ENCODE measurements around the gene PAQR5.

PAQR5 gene

DNA sequence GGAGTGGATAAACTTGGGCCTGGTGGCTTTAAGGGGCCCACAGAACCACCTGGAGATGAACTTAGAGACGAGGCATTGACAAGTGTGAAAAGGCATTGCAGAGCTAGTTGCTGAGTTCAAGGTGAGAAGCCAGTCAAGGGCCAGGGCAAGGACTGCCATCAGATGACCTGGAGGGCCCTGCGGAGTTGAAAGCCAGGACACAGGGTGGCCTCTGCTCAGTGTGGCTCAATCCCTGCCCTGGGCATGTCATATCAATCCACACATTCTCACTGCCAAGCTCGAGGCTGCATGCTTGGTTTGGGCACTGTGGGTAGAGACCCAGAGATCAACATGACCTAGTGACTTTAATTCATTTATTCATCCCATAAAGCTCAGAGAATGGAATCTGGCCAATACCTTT is 9.2 kb downstream of the PAQR5 start:
- no peak for TF ChIP-seq POLR2A (IDR thresholded peaks at IDR 0.05; ENCODE audit: low read depth, low read length)
- TF ChIP-seq POLR2AphosphoS5 (IDR thresholded peaks at IDR 0.05; ENCODE audit: low read depth, low read length): no peak
- no peak for TF ChIP-seq TAF1 (IDR thresholded peaks at IDR 0.05; ENCODE audit: borderline replicate concordance, low read depth, low read length)
- FAIRE-seq (no peak), DNase-seq (ENCODE audit: insufficient read length) (no peak)

DNA sequence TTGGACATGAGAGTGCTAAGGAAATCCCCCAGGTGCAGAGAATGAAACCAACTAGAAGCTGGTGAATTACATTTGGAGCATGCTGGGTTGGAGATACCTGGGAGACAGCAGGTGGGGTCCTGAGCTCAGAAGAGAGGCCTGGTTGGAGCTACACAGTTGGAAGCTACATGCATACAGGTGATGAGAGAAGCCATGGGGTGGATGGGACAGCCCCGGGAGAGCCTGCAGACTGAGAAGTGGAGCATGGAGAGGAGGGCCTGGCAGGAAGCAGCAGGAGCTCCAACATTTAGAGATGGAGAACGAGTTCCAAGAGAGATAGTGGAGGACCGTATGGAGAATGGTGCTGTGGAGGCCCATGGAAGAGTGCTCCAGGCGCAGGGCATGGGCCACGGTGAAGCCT is 10.2 kb downstream of the PAQR5 start:
- no peak for TF ChIP-seq POLR2A (IDR thresholded peaks at IDR 0.05; ENCODE audit: low read depth, low read length)
- TF ChIP-seq TAF1 (IDR thresholded peaks at IDR 0.05; ENCODE audit: borderline replicate concordance, low read depth, low read length): no peak
- TF ChIP-seq POLR2AphosphoS5 (IDR thresholded peaks at IDR 0.05; ENCODE audit: low read depth, low read length): no peak
- FAIRE-seq (no peak), DNase-seq (ENCODE audit: insufficient read length) (no peak)

DNA sequence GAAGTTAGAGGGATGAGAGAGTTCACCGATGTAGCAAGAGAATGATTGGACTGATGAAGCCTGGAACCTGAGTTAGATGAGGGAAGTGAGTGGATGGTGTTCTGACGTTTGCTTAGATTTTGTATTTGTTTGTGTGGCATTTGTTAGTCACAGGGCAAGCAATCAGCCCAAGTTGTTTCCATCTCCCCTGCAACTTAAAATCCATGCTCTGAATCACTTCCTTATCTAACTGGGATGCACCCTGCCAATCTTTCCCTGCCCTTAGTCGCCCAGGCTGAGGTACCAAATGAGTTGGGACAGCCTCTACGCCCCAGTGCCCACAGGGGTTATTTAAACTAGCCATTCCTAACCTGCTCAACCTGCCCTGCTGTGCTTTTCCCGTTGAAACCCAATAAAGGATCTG is 12.6 kb downstream of the PAQR5 start:
- DNase-seq (ENCODE audit: insufficient read length) (no peak), FAIRE-seq (no peak)

DNA sequence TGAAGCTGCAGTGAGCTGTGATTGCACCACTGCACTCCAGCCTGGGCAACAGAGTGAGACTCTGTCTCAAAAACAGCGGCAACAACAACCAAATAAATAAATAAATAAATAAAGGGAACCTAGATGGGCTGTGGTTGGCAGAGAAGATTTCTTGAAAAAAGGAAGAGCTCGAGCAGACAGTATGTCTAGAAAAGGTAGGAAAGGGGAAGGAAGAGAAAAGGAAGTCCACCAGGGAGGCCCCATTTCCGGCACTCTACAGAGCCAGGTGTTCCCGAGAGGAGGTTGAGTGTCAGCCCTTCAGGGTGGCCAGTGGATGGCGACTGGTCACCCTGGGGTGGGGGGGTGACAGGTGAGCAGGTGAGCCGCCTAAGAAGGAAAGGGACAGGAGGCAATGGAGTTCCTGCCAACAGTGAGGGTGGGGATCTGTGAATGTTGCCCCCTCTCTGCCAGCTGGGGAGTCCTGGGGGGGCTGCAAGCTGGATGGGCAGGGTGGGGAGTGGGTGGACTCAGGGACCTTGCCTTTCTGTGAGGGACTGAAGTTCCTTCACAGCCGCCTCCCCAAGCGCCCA is 14.8 kb downstream of the PAQR5 start:
- TF ChIP-seq TAF1 (IDR thresholded peaks at IDR 0.05; ENCODE audit: borderline replicate concordance, low read depth, low read length): no peak
- TF ChIP-seq POLR2AphosphoS5 (IDR thresholded peaks at IDR 0.05; ENCODE audit: low read depth, low read length): no peak
- TF ChIP-seq POLR2A (IDR thresholded peaks at IDR 0.05; ENCODE audit: low read depth, low read length): no peak
- no peak for DNase-seq (ENCODE audit: insufficient read length)
- FAIRE-seq: no peak

More for the DNA sequence above, 12.6 kb downstream of the PAQR5 start:
- TF ChIP-seq POLR2AphosphoS5 (IDR thresholded peaks at IDR 0.05; ENCODE audit: low read depth, low read length) (no peak), POLR2A (IDR thresholded peaks at IDR 0.05; ENCODE audit: low read depth, low read length) (no peak), TAF1 (IDR thresholded peaks at IDR 0.05; ENCODE audit: borderline replicate concordance, low read depth, low read length) (no peak)

DNA sequence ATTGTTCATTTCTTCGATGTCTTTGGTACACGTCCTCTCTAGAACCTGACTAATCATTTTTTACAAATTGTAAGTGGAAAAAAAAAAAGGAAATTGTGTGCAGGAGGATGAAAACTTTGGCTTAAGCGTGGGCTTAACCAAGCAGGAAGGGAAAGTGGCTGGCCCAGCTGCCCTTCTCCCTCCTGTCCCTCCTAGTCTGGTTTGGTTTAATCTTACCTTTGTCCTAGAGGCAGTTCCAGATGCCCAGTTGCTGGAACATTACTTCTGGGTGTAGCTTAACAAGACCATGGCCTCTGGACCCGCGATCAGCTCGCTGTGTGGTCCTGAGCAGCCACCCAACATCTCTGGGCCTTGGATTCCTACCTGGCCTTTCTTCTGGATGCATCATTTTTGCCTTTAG is 15.4 kb downstream of the PAQR5 start:
- FAIRE-seq (no peak), DNase-seq (ENCODE audit: insufficient read length) (no peak)
- TF ChIP-seq TAF1 (IDR thresholded peaks at IDR 0.05; ENCODE audit: borderline replicate concordance, low read depth, low read length): no peak
- TF ChIP-seq POLR2AphosphoS5 (IDR thresholded peaks at IDR 0.05; ENCODE audit: low read depth, low read length): no peak
- TF ChIP-seq POLR2A (IDR thresholded peaks at IDR 0.05; ENCODE audit: low read depth, low read length): no peak

DNA sequence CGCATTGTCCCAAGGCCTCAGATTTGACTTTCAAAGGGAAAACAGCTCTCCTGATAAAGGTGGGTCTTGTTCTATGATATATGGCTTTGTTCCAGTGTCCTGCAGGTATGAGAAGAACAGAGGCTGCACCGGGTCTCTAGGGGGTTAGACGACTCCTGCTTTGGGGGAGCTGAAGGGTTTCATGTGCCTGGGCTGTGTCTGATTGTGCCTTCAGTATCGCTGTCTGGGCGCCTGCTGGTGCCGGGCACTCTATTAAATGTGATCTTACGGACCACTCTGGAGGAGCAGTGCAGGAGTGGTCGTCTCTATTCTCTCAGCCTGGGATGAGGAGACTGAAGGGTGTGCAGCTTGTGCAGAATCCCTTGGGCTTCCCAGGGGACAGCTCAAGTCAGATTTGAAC is 16.0 kb downstream of the PAQR5 start:
- no peak for DNase-seq (ENCODE audit: insufficient read length)
- TF ChIP-seq TAF1 (IDR thresholded peaks at IDR 0.05; ENCODE audit: borderline replicate concordance, low read depth, low read length) (no peak), POLR2A (IDR thresholded peaks at IDR 0.05; ENCODE audit: low read depth, low read length) (no peak), POLR2AphosphoS5 (IDR thresholded peaks at IDR 0.05; ENCODE audit: low read depth, low read length) (no peak)
- FAIRE-seq: no peak

DNA sequence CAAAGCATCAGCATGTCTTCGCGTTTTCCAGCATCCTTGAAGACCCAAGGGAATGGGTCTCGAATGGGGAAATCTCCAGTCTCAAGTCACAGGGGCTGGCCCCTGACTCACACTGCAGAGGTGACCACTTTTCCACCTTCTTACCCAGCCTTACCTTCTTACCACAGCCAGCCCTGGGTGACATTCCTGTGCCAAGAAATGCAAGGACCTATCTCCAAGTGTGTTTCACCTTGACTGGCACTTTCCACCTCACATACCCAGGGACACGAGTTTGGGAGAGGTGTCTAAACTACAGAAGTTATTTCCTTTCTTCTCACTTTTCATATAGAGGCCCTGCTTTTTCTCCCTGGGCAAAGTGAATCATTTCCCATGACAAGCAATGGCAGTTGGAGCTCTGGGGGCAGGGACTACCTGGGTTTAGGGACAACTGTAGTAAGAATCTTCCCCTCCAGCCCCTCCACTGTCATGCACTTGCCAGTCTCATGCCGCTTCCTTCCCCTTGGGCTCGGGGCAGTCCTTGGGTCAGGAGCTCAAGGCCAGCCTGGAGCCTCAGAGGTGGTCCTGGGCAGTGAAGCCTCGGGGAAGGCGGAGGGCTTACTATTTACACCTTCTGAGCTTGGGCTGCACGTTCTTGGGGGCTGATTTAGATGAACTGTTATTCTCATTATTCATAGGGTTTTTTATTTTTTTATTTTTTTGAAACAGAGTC is 16.8 kb downstream of the PAQR5 start:
- no peak for FAIRE-seq
- DNase-seq (ENCODE audit: insufficient read length): no peak
- TF ChIP-seq TAF1 (IDR thresholded peaks at IDR 0.05; ENCODE audit: borderline replicate concordance, low read depth, low read length): no peak
- TF ChIP-seq POLR2AphosphoS5 (IDR thresholded peaks at IDR 0.05; ENCODE audit: low read depth, low read length): no peak
- TF ChIP-seq POLR2A (IDR thresholded peaks at IDR 0.05; ENCODE audit: low read depth, low read length): no peak

DNA sequence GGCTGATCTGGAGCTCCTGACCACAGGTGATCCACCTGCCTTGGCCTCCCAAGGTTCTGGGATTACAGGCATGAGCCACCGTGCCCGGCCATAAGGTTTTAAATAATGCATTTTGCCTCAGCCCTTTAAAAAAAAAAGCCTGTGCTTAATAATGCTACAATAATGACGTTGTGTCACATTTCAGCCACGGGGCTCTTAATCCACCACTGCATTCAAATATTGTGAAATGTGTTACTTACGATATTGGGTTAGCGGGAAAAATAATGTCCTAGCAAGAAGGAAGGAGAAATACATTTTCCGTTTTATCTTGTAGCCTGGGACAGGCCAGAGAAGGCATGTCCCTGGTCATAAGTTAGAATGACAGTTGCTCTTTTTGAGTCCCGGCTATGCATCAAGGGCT is 17.6 kb downstream of the PAQR5 start:
- FAIRE-seq (no peak), DNase-seq (ENCODE audit: insufficient read length) (no peak)
- TF ChIP-seq POLR2AphosphoS5 (IDR thresholded peaks at IDR 0.05; ENCODE audit: low read depth, low read length) (no peak), POLR2A (IDR thresholded peaks at IDR 0.05; ENCODE audit: low read depth, low read length) (no peak), TAF1 (IDR thresholded peaks at IDR 0.05; ENCODE audit: borderline replicate concordance, low read depth, low read length) (no peak)

DNA sequence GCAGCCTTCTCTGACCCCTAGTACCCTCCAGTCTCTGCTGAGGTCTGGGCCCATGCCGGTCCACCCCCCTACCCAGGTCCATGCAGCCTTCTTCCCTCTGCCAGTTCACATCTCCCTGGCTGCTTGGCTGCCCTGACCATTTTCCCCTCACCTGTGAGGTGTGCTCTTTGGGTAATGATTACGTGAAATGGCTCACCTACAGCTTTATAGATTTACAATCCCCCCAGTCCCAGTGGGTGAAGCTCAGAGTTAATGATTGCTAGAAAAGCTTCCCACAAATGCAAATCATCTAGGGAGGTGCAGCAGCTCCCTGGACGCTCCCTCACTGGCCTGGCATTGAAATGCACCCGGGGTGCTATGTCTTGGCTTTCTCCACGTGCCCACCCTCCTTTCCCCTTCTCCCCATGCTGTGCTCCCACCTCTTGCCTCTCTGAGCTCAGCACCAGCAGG is 18.7 kb downstream of the PAQR5 start:
- TF ChIP-seq POLR2AphosphoS5 (IDR thresholded peaks at IDR 0.05; ENCODE audit: low read depth, low read length) (no peak), TAF1 (IDR thresholded peaks at IDR 0.05; ENCODE audit: borderline replicate concordance, low read depth, low read length) (no peak), POLR2A (IDR thresholded peaks at IDR 0.05; ENCODE audit: low read depth, low read length) (no peak)
- DNase-seq (ENCODE audit: insufficient read length) (no peak), FAIRE-seq (no peak)

DNA sequence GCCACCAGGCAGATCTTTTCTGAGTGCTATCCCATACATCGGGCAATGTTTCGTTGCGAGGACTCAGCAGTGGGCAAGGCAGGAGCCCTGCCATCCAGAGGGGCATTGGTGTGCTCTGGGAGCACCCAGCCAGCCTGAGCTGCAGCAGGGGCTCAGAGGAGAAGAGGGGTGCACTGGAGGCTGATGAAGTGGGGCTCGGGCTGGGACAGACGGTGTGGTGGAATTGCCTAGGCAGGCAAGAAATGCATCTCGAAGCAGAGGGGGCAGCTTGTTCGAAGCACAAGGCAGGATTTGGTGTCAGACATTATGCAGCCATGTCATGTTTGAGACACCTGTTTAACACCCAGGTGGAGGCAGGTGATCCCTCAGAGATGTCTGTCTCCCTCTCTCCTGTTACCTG is 19.3 kb downstream of the PAQR5 start:
- DNase-seq (ENCODE audit: insufficient read length) (no peak), FAIRE-seq (no peak)
- TF ChIP-seq POLR2A (IDR thresholded peaks at IDR 0.05; ENCODE audit: low read depth, low read length) (no peak), TAF1 (IDR thresholded peaks at IDR 0.05; ENCODE audit: borderline replicate concordance, low read depth, low read length) (no peak), POLR2AphosphoS5 (IDR thresholded peaks at IDR 0.05; ENCODE audit: low read depth, low read length) (no peak)

DNA sequence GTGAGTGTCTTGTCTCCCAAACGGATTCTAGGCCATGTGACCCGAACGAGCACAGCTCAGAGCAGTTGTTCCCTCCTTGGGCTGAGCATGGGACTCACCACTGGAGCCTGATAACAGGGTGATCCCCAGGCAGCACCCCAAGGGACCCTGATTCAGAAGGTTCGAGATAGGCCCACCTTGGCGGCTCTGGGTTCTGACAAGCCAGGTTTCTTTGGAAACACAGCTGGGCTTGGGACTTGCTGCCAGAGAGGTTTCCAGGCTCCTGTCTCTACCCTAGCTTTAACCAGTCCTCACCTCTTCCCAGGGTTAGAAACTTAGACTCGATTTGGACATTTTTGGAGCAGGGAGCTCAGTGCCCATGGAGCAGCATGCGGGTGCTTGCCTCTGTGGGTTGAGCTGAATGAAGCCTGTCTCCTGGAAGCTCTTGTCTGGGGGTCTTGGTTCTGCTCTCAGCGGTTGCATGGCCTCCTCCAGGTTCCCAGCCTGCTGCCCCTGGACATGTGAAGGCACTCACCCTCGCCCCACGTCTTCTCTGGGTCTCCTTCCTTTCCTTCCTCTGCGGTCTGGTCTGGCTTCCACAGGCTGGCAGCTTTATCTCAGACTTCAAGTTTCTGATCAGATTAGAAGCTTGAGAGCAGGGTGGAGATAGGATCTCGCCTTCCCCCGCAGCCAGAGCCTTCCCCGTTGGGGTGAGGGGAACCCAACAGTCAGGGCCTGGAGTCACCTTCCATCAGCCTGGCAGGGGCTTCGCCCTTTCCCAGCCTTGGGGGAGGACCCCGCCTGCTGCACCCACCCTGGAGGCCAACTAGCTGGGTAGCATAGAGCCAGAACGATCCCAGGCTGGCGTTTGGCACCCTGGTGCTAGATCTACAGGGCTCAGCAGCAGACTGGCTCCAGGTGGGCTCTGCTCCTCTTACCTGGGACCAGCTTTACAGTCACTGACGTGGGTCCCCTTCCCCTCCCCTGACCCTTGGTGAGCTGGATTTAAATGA is 21.0 kb downstream of the PAQR5 start:
- TF ChIP-seq POLR2AphosphoS5 (IDR thresholded peaks at IDR 0.05; ENCODE audit: low read depth, low read length) (no peak), TAF1 (IDR thresholded peaks at IDR 0.05; ENCODE audit: borderline replicate concordance, low read depth, low read length) (no peak), POLR2A (IDR thresholded peaks at IDR 0.05; ENCODE audit: low read depth, low read length) (no peak)
- DNase-seq (ENCODE audit: insufficient read length) (no peak), FAIRE-seq (no peak)
